ENCODE results near the gene SAMD4A. TPM values are rescaled to one million over a fixed set of nuclear protein-coding genes. Genes with fewer than 3 reads are reported as not detected.

Gene SAMD4A
- total RNA-seq, 2 donors from 2014 or later: 1.9 to 8.0 TPM

DNA sequence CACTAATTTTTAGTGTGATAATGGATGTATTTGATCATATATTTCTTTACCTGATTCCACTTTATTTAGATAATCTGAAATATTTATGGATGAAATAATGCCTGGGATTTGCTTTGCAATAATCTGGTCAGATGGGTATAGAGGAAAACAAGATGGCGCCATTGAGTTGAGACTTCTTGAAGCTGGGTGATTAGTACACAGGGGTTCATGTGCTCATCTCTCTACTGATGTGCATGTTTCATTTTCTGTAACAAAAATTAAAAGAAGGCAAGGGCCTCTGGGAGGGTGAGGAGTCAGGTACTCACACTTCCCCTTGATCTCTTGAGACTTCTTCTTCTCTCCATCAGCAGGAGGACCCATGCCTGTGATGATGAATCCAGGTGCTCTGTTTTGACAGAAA lies 273.9 kb downstream of the SAMD4A start:
- Mint-ChIP-seq H3K9me3 (no peaks in the 10 kb centered on the region), H3K36me3 (ENCODE audit: low read depth) (peaks cover 20% of the 10 kb centered on the region), H3K4me1 (peaks cover 12% of the 10 kb centered on the region), H3K27ac (no peak overlapping the region), H3K27me3 (ENCODE audit: insufficient read depth) (no peaks in the 10 kb centered on the region), H3K4me3 (no peak overlapping the region)
- DNase-seq: no peak
- no peak for TF ChIP-seq CTCF (conservative IDR thresholded peaks at IDR 0.05)
- Histone ChIP-seq H3K4me1 (ENCODE audit: control insufficient read depth, insufficient read depth, low read length) (peaks cover 2% of the 10 kb centered on the region), H3K4me3 (ENCODE audit: low read length) (no peak overlapping the region), H3K36me3 (ENCODE audit: control insufficient read depth, insufficient read depth, low read length) (peaks cover 10% of the 10 kb centered on the region), H3K27me3 (ENCODE audit: control insufficient read depth, insufficient read depth, low read length, poor library complexity, severe bottlenecking) (no peaks in the 10 kb centered on the region), H3K9ac (ENCODE audit: extremely low read depth, low read length, poor library complexity, severe bottlenecking) (no peak overlapping the region), H3K27ac (ENCODE audit: low read depth, low read length) (no peak overlapping the region), H3K9me3 (ENCODE audit: control insufficient read depth, low read length) (no peaks in the 10 kb centered on the region)
- 87% methylated on average over 1 of the region's 1 CpG; no CpG with 5 or more reads in 1 of the 2 experiments for WGBS, 2 experiments (ENCODE audit: insufficient coverage in 1 of 2, insufficient read length in 1 of 2)

Other genes starting within 250 kb of the SAMD4A start
- gene CDKN3, start 170.1 kb upstream of the SAMD4A start, total RNA-seq: 10 to 100 TPM; 31.5 to 39.8 TPM
- gene CNIH1, start 125.8 kb upstream of the SAMD4A start, total RNA-seq: 10 to 100 TPM; 77.9 to 82.7 TPM
- gene GMFB, start 78.1 kb upstream of the SAMD4A start, total RNA-seq: 10 to 100 TPM; 86.2 to 96.5 TPM
- gene CGRRF1, start 57.2 kb upstream of the SAMD4A start, total RNA-seq: 10 to 100 TPM; 17.8 to 19.3 TPM